ENCODE data around the gene PDE6A.

PDE6A gene

GRCh38 chr5:149901511-149901910 lies 43.1 kb downstream of the PDE6A start:
- H3K27ac Mint-ChIP-seq = no peak overlapping the region
- peaks cover 23% of the 10 kb centered on the region for H3K27me3 Mint-ChIP-seq (ENCODE audit: low read depth, poor library complexity)
- no peaks in the 10 kb centered on the region for H3K36me3 Mint-ChIP-seq (ENCODE audit: low read depth)
- peaks cover 11% of the 10 kb centered on the region for H3K4me1 Mint-ChIP-seq
- H3K9me3 Mint-ChIP-seq = no peaks in the 10 kb centered on the region
- no peak for TF ChIP-seq CTCF (IDR thresholded peaks at IDR 0.05)
- no peak overlapping the region for H3K4me3 Mint-ChIP-seq
- DNase-seq = no peak

- no peak overlapping the region for H3K4me3 Mint-ChIP-seq
- no peak for TF ChIP-seq CTCF (IDR thresholded peaks at IDR 0.05)
- H3K27ac Mint-ChIP-seq = no peak overlapping the region
- H3K36me3 Mint-ChIP-seq (ENCODE audit: low read depth) = no peaks in the 10 kb centered on the region
- no peaks in the 10 kb centered on the region for H3K9me3 Mint-ChIP-seq
- DNase-seq = no peak
- peaks cover 22% of the 10 kb centered on the region for H3K27me3 Mint-ChIP-seq (ENCODE audit: low read depth, poor library complexity)
- peaks cover 18% of the 10 kb centered on the region for H3K4me1 Mint-ChIP-seq
Observed at GRCh38 chr5:149900390-149900789, 44.2 kb downstream of the PDE6A start.

- Mint-ChIP-seq H3K27me3 (ENCODE audit: low read depth, poor library complexity) (peaks cover 14% of the 10 kb centered on the region), H3K4me1 (peaks cover 11% of the 10 kb centered on the region), H3K36me3 (ENCODE audit: low read depth) (no peaks in the 10 kb centered on the region), H3K9me3 (no peaks in the 10 kb centered on the region), H3K4me3 (no peak overlapping the region), H3K27ac (no peak overlapping the region)
- no peak for TF ChIP-seq CTCF (IDR thresholded peaks at IDR 0.05)
- no peak for DNase-seq
Observed at GRCh38 chr5:149898811-149899210, 45.8 kb downstream of the PDE6A start.

GRCh38 chr5:149895416-149896345 lies 48.9 kb downstream of the PDE6A start:
- H3K4me1 Mint-ChIP-seq = peaks cover 11% of the 10 kb centered on the region

GRCh38 chr5:149894237-149894636 lies 50.4 kb downstream of the PDE6A start:
- Mint-ChIP-seq H3K27me3 (ENCODE audit: low read depth, poor library complexity) (peaks cover 8% of the 10 kb centered on the region), H3K4me1 (peaks cover 11% of the 10 kb centered on the region), H3K9me3 (no peaks in the 10 kb centered on the region), H3K36me3 (ENCODE audit: low read depth) (no peaks in the 10 kb centered on the region), H3K4me3 (no peak overlapping the region), H3K27ac (no peak overlapping the region)
- no peak for TF ChIP-seq CTCF (IDR thresholded peaks at IDR 0.05)
- DNase-seq = no peak

More at GRCh38 chr5:149895416-149896345, 48.9 kb downstream of the PDE6A start:
- no peak overlapping the region for H3K4me3 Mint-ChIP-seq
- no peak for TF ChIP-seq CTCF (IDR thresholded peaks at IDR 0.05)
- DNase-seq = no peak
- no peaks in the 10 kb centered on the region for H3K36me3 Mint-ChIP-seq (ENCODE audit: low read depth)
- no peaks in the 10 kb centered on the region for H3K9me3 Mint-ChIP-seq
- no peak overlapping the region for H3K27ac Mint-ChIP-seq
- peaks cover 11% of the 10 kb centered on the region for H3K27me3 Mint-ChIP-seq (ENCODE audit: low read depth, poor library complexity)

All from nephron progenitor cell (in vitro differentiated cells).